GM23338 (cell line): ENCODE results near the gene CEP20. TPM values are rescaled to one million over a fixed set of nuclear protein-coding genes. Genes with fewer than 3 reads are reported as not detected.

Experiments used
- ATAC-seq: fragments of 200-7000 bp; cut with Tn5 transposase; 3 replicates; pipeline ENCODE4 v1.9.1; 2020
- DNase-seq: peaks from one replicate; pipeline ENCODE4 v3.0.0-alpha.2; 2015; ENCODE audit warnings: low spot score
- H2AFZ ChIP-seq: fragments of 200-600 bp; sonication (generic); 2 replicates; pipeline ENCODE4 v1.8.0; 2016; ENCODE audit warnings: antibody characterized with exemption, mild to moderate bottlenecking, moderate library complexity
- H3F3A ChIP-seq: fragments of 200-600 bp; sonication (generic); replicated peaks from 2 replicates; pipeline ENCODE4 v1.8.0; 2017; ENCODE audit warnings: antibody characterized with exemption, mixed run types, low read depth
- H3K27ac ChIP-seq: fragments of 200-600 bp; sonication (generic); 2 replicates; pipeline ENCODE4 v1.6.1; 2016; ENCODE audit warnings: low read depth
- H3K27me3 ChIP-seq: fragments of 200-600 bp; sonication (generic); 2 replicates; pipeline ENCODE4 v1.8.0; 2016; ENCODE audit warnings: mild to moderate bottlenecking, mixed run types, moderate library complexity; ENCODE audit not compliant: insufficient read depth
- H3K36me3 ChIP-seq: fragments of 200-600 bp; sonication (generic); 2 replicates; pipeline ENCODE4 v1.8.0; 2016; ENCODE audit warnings: mild to moderate bottlenecking; ENCODE audit not compliant: insufficient read depth
- H3K4me1 ChIP-seq: fragments of 200-600 bp; sonication (generic); 2 replicates; pipeline ENCODE4 v1.8.0; 2016; ENCODE audit warnings: mild to moderate bottlenecking, moderate library complexity; ENCODE audit not compliant: insufficient read depth
- H3K4me2 ChIP-seq: fragments of 200-600 bp; sonication (generic); 2 replicates; pipeline ENCODE4 v1.7.1; 2017; ENCODE audit warnings: mixed run types
- H3K4me3 ChIP-seq: fragments of 200-600 bp; sonication (generic); 2 replicates; pipeline ENCODE4 v1.6.1; 2016; ENCODE audit warnings: mixed run types
- H3K79me2 ChIP-seq: fragments of 200-600 bp; sonication (generic); replicated peaks from 2 replicates; pipeline ENCODE4 v1.8.0; 2017; ENCODE audit warnings: mild to moderate bottlenecking; ENCODE audit not compliant: insufficient read depth
- H3K9me2 ChIP-seq: fragments of 200-600 bp; sonication (generic); 2 replicates; pipeline ENCODE4 v1.8.0; 2017; ENCODE audit not compliant: insufficient read depth
- H4K20me1 ChIP-seq: fragments of 200-600 bp; sonication (generic); replicated peaks from 2 replicates; pipeline ENCODE4 v1.8.0; 2017; ENCODE audit warnings: mild to moderate bottlenecking; ENCODE audit not compliant: insufficient read depth
- H3K27ac Mint-ChIP-seq: 2 replicates; pipeline ENCODE4 v1.8.0; 2020; ENCODE audit warnings: inconsistent platforms, mild to moderate bottlenecking, moderate library complexity, mixed read lengths
- H3K27me3 Mint-ChIP-seq: 3 replicates; pipeline ENCODE4 v1.8.0; 2022; ENCODE audit warnings: low read depth, mild to moderate bottlenecking, moderate library complexity, mixed read lengths, inconsistent platforms; ENCODE audit not compliant: insufficient read depth, poor library complexity
- H3K36me3 Mint-ChIP-seq: 3 replicates; pipeline ENCODE4 v1.8.0; 2021; ENCODE audit warnings: low read depth, mild to moderate bottlenecking, inconsistent platforms, moderate library complexity, mixed read lengths
- H3K4me1 Mint-ChIP-seq: 3 replicates; pipeline ENCODE4 v1.8.0; 2020; ENCODE audit warnings: mild to moderate bottlenecking, inconsistent platforms, mixed read lengths
- H3K4me3 Mint-ChIP-seq: 3 replicates; pipeline ENCODE4 v1.8.0; 2021; ENCODE audit warnings: moderate library complexity, mild to moderate bottlenecking, inconsistent platforms, mixed read lengths
- H3K9me3 Mint-ChIP-seq: 3 replicates; pipeline ENCODE4 v1.8.0; 2020; ENCODE audit warnings: moderate library complexity, mild to moderate bottlenecking, inconsistent platforms, mixed read lengths
- CREB1 ChIP-seq: fragments of 250-450 bp; sonication (Bioruptor Pico); IDR thresholded peaks from 2 replicates; pipeline ENCODE4 v1.5.0; 2020; ENCODE audit warnings: low read depth, mild to moderate bottlenecking, moderate library complexity
- CTCF ChIP-seq, 2 experiments: fragments of 200-600 bp in 1 of 2; sonication (generic) in 1 of 2; conservative IDR thresholded peaks; 2 replicates each; pipeline versions ENCODE4 v1.5.1 to v1.6.1; 2016 to 2017; ENCODE audit warnings: antibody characterized with exemption in 2 of 2, low read depth in 2 of 2, mild to moderate bottlenecking in 2 of 2, moderate library complexity in 1 of 2
- ETS1 ChIP-seq: IDR thresholded peaks from 2 replicates; pipeline ENCODE4 v1.6.1; 2016; ENCODE audit warnings: antibody characterized with exemption
- EZH2 ChIP-seq: fragments of 200-600 bp; sonication (generic); IDR thresholded peaks from one replicate; pipeline ENCODE4 v1.8.0; 2017; ENCODE audit warnings: antibody characterized with exemption, mild to moderate bottlenecking, low read depth; ENCODE audit not compliant: unreplicated experiment
- EZH2phosphoT487 ChIP-seq: fragments of 200-600 bp; sonication (generic); IDR thresholded peaks from one replicate; pipeline ENCODE4 v1.8.1; 2018; ENCODE audit warnings: antibody characterized with exemption; ENCODE audit not compliant: unreplicated experiment
- JUNB ChIP-seq: IDR thresholded peaks from one replicate; pipeline ENCODE4 v1.6.1; 2016; ENCODE audit warnings: antibody characterized with exemption; ENCODE audit not compliant: unreplicated experiment
- NANOG ChIP-seq: IDR thresholded peaks from 2 replicates; pipeline ENCODE4 v1.6.1; 2016; ENCODE audit warnings: antibody characterized with exemption, borderline replicate concordance
- POLR2AphosphoS5 ChIP-seq: IDR thresholded peaks from 2 replicates; pipeline ENCODE4 v1.6.1; 2016; ENCODE audit warnings: antibody characterized with exemption, low read depth
- REST ChIP-seq: IDR thresholded peaks from one replicate; pipeline ENCODE4 v1.6.1; 2018; ENCODE audit warnings: antibody characterized with exemption; ENCODE audit not compliant: unreplicated experiment
- STAT1 ChIP-seq: IDR thresholded peaks from one replicate; pipeline ENCODE4 v1.6.1; 2016; ENCODE audit warnings: antibody characterized with exemption; ENCODE audit not compliant: unreplicated experiment
- ZNF114 ChIP-seq: fragments of 250-450 bp; sonication (Bioruptor Pico); IDR thresholded peaks from 2 replicates; pipeline ENCODE4 v1.5.0; 2020; ENCODE audit warnings: mild to moderate bottlenecking, moderate library complexity
- ZNF331 ChIP-seq: fragments of 250-450 bp; sonication (Bioruptor Pico); IDR thresholded peaks from 2 replicates; pipeline ENCODE4 v1.5.0; 2020; ENCODE audit warnings: low read depth, mild to moderate bottlenecking, moderate library complexity
- ZNF462 ChIP-seq: fragments of 250-450 bp; sonication (Bioruptor Pico); IDR thresholded peaks from 2 replicates; pipeline ENCODE4 v1.5.0; 2020; ENCODE audit warnings: mild to moderate bottlenecking, moderate library complexity
- polyA plus RNA-seq: library from polyadenylated mRNA; unstranded; fragments of >200 nt; fragmentation: Nextera tagmentation; extraction: Ambion mirVana; gene quantifications from 2 replicates; pipeline ENCODE4 v1.2.1, GENCODE V29; 2016
- total RNA-seq: library from RNA; depleted of rRNA; stranded (reverse); fragments of >200 nt; shearing (Covaris generic); gene quantifications from 2 replicates; pipeline ENCODE4 v1.2.3, GENCODE V29; 2014

CEP20 gene
- total and polyA plus RNA-seq, 2 experiments from 2014 or later, result 60.2 to 70.9 TPM

- Histone ChIP-seq H3K4me3 (no peak overlapping the region), H4K20me1 (no peaks in the 10 kb centered on the region), H3K4me1 (no peaks in the 10 kb centered on the region), H3K27ac (no peak overlapping the region), H3K4me2 (no peak overlapping the region), H2AFZ (no peak overlapping the region), H3F3A (no peaks in the 10 kb centered on the region), H3K9me2 (no peaks in the 10 kb centered on the region), H3K79me2 (peaks cover 12% of the 10 kb centered on the region; the same call in 1 of the 2 replicates), H3K36me3 (peaks cover 9% of the 10 kb centered on the region; the same call in 1 of the 2 replicates), H3K27me3 (no peaks in the 10 kb centered on the region)
- TF ChIP-seq POLR2AphosphoS5 (no peak), ZNF462 (no peak), STAT1 (no peak), CTCF (conservative IDR thresholded peaks at IDR 0.05; ENCODE audit: low read depth in 2 of 2) (no peak), JUNB (no peak), ZNF331 (CRISPR knock-in tag) (no peak), EZH2phosphoT487 (no peak), ETS1 (no peak), EZH2 (no peak), REST (no peak), NANOG (no peak), ZNF114 (no peak), CREB1 (CRISPR knock-in tag) (no peak)
- peaks cover 41% of the 10 kb centered on the region for H3K36me3 Mint-ChIP-seq
- H3K27ac Mint-ChIP-seq, result no peak overlapping the region
- ATAC-seq, result no peak
- H3K4me1 Mint-ChIP-seq, result peaks cover 3% of the 10 kb centered on the region; the same call in 2 of the 3 replicates
- H3K4me3 Mint-ChIP-seq, result no peak overlapping the region
- DNase-seq, result no peak
- no peaks in the 10 kb centered on the region for H3K9me3 Mint-ChIP-seq
- peaks cover 4% of the 10 kb centered on the region for H3K27me3 Mint-ChIP-seq
These were observed 11.9 kb downstream of the CEP20 start for GRCh38 chr16:15876503-15876902.
